HL-60 (cell line): Measurements from ENCODE around the gene DOCK10.

ENCODE experiments used
- DNase-seq, 2 experiments: peaks; one replicate each; pipeline ENCODE4 v3.0.0-alpha.2; 2010 to 2020; ENCODE audit warnings: low read depth in 1 of 2, low spot score in 1 of 2
- H3K27ac ChIP-seq: fragments of 250-450 bp; sonication (Bioruptor Pico); replicated peaks from 2 replicates; pipeline ENCODE4 v1.5.1; 2020; ENCODE audit warnings: mild to moderate bottlenecking, moderate library complexity
- H3K27me3 ChIP-seq: fragments of 250-450 bp; sonication (Bioruptor Pico); 2 replicates; pipeline ENCODE4 v1.5.1; 2021; ENCODE audit warnings: mild to moderate bottlenecking, moderate library complexity; ENCODE audit not compliant: insufficient read depth, poor library complexity, severe bottlenecking
- H3K4me3 ChIP-seq: replicated peaks from 2 replicates; pipeline ENCODE4 v1.5.1; 2011; ENCODE audit warnings: mild to moderate bottlenecking, control low read depth, low read length; ENCODE audit not compliant: insufficient read depth
- CTCF ChIP-seq: IDR thresholded peaks from one replicate; pipeline ENCODE4 v1.5.1; 2011; ENCODE audit warnings: low read length, control low read depth, inconsistent platforms; ENCODE audit not compliant: insufficient read depth
- GABPA ChIP-seq: IDR thresholded peaks from 2 replicates; pipeline ENCODE4 v1.6.1; 2012; ENCODE audit warnings: low read depth
- POLR2AphosphoS5 ChIP-seq: IDR thresholded peaks from 2 replicates; pipeline ENCODE4 v1.6.1; 2012; ENCODE audit warnings: low read depth
- SPI1 ChIP-seq: IDR thresholded peaks from 2 replicates; pipeline ENCODE4 v1.6.1; 2012; ENCODE audit warnings: low read depth, mild to moderate bottlenecking, borderline replicate concordance
- TF ChIP-seq, protein P1 (sequence below): IDR thresholded peaks from 2 replicates; pipeline ENCODE4 v1.6.1; 2012; ENCODE audit warnings: low read depth; ENCODE audit not compliant: insufficient replicate concordance

DOCK10 gene

DNA sequence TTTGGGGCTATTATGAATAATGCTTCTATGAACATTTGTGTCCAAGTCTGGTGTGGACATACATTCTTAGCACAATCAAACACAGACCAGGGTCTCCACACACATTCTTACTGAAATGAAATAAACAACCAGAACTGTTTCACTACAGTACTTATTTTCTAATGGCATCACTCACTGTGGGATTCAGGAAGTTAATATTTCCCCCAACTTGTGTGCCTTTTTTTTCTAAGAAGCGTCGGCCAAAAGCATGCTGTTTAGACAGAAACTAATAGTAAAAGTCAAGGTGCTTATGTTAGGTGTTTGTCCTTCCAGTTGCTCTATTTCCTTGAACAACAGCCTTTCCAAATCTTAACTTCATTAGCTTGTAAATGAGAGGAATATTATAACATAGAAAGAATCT, 117.6 kb downstream of the DOCK10 start:
- no peak overlapping the region for H3K27ac ChIP-seq
- TF ChIP-seq, protein P1, sequence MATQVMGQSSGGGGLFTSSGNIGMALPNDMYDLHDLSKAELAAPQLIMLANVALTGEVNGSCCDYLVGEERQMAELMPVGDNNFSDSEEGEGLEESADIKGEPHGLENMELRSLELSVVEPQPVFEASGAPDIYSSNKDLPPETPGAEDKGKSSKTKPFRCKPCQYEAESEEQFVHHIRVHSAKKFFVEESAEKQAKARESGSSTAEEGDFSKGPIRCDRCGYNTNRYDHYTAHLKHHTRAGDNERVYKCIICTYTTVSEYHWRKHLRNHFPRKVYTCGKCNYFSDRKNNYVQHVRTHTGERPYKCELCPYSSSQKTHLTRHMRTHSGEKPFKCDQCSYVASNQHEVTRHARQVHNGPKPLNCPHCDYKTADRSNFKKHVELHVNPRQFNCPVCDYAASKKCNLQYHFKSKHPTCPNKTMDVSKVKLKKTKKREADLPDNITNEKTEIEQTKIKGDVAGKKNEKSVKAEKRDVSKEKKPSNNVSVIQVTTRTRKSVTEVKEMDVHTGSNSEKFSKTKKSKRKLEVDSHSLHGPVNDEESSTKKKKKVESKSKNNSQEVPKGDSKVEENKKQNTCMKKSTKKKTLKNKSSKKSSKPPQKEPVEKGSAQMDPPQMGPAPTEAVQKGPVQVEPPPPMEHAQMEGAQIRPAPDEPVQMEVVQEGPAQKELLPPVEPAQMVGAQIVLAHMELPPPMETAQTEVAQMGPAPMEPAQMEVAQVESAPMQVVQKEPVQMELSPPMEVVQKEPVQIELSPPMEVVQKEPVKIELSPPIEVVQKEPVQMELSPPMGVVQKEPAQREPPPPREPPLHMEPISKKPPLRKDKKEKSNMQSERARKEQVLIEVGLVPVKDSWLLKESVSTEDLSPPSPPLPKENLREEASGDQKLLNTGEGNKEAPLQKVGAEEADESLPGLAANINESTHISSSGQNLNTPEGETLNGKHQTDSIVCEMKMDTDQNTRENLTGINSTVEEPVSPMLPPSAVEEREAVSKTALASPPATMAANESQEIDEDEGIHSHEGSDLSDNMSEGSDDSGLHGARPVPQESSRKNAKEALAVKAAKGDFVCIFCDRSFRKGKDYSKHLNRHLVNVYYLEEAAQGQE, result no peak
- TF ChIP-seq POLR2AphosphoS5 (no peak), CTCF (no peak), SPI1 (no peak), GABPA (no peak)
- no peak for DNase-seq
- no peak overlapping the region for H3K4me3 ChIP-seq
- no peaks in the 10 kb centered on the region for H3K27me3 ChIP-seq

GRCh38 chr2:224922142-224922727, 120.0 kb downstream of the DOCK10 start:
- Histone ChIP-seq H3K4me3 (no peak overlapping the region), H3K27me3 (no peaks in the 10 kb centered on the region), H3K27ac (no peak overlapping the region; the same call in 1 of the 2 replicates)
- TF ChIP-seq POLR2AphosphoS5 (no peak), GABPA (no peak), SPI1 (no peak; the same call in 1 of the 2 replicates), CTCF (no peak)
- TF ChIP-seq, protein P1, result no peak
- peak in 1 of 2 experiments; percentile 32 for DNase-seq

DNA sequence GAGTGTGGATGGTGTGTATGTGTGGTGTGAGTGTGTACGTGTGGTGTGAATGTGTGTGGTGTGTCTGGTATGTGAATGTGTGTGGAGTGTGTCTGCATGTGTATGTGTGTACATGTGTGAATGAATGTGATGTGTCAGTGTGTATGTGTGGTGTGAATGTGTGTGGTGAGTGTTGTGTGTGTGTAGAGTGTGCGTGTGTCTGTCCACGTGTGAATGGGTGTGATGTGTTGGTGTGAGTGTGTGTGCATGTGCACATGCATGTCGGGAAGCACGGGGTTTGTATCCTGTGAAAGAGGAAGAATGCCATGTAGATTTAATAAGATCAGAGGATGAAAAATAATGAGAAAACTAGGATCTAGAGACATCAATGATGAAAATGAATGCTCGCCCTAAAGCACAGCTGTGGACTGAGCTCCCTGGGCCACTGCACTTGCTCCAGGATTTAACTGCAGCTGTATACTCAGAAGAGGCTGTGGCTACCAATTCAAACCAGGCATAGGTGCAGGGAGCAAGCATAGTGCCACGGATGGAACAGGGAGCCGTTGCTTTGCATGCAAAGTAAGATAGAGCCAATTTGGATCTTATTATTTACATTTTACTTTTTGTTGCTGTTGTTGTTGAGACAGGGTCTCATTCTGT, 122.7 kb downstream of the DOCK10 start:
- Histone ChIP-seq H3K27me3 (no peaks in the 10 kb centered on the region), H3K4me3 (no peak overlapping the region), H3K27ac (no peak overlapping the region)
- DNase-seq, result no peak
- TF ChIP-seq, protein P1, result no peak
- no peak for TF ChIP-seq CTCF
- TF ChIP-seq POLR2AphosphoS5, result no peak
- no peak for TF ChIP-seq GABPA
- TF ChIP-seq SPI1, result no peak
